GM10266 (cell line): ENCODE data around the gene CEP57L1.

Source experiments
- DNase-seq: peaks from one replicate; pipeline ENCODE4 v3.0.0; 2012; ENCODE audit errors: extremely low spot score
- CTCF ChIP-seq: IDR thresholded peaks from 2 replicates; pipeline ENCODE4 v1.5.1; 2012; ENCODE audit warnings: mild to moderate bottlenecking, low read depth; ENCODE audit not compliant: control insufficient read depth, insufficient read depth; ENCODE audit errors: missing control alignments

Gene CEP57L1

GRCh38 chr6:109164331-109164730 is 69.0 kb downstream of the CEP57L1 start:
- TF ChIP-seq CTCF, result no peak
- DNase-seq, result no peak

- no peak for TF ChIP-seq CTCF
- DNase-seq, result no peak
Measured at GRCh38 chr6:109165392-109165974, 70.2 kb downstream of the CEP57L1 start.

- no peak for TF ChIP-seq CTCF
- no peak for DNase-seq
Measured at GRCh38 chr6:109166673-109167072, 71.4 kb downstream of the CEP57L1 start.

GRCh38 chr6:109167562-109167961 is 72.3 kb downstream of the CEP57L1 start:
- DNase-seq, result no peak
- no peak for TF ChIP-seq CTCF

- no peak for TF ChIP-seq CTCF
Measured at GRCh38 chr6:109170333-109170732, 75.0 kb downstream of the CEP57L1 start.

GRCh38 chr6:109172101-109172746 is 76.9 kb downstream of the CEP57L1 start:
- no peak for TF ChIP-seq CTCF
- DNase-seq, result no peak

More at GRCh38 chr6:109170333-109170732, 75.0 kb downstream of the CEP57L1 start:
- DNase-seq, result no peak

- no peak for TF ChIP-seq CTCF
- no peak for DNase-seq
Measured at GRCh38 chr6:109174916-109175315, 79.6 kb downstream of the CEP57L1 start.
